Measurements from ENCODE around the gene EBF3.

Gene EBF3

GRCh38 chr10:129959544-129960480, 4.3 kb downstream of the EBF3 start:
- peak overlapping the region; percentile 36 to 73 for H3K4me3 ChIP-seq (replicated peaks in 1 of 2; ENCODE audit: low read depth in 2 of 2, low read length in 2 of 2)
- TF ChIP-seq CTCF (IDR thresholded peaks at IDR 0.05; ENCODE audit: low read depth, low read length) = no peak
- DNase-seq (ENCODE audit: low read depth in 2 of 2) = peak; percentile 64 to 72

GRCh38 chr10:129958629-129959543, 5.2 kb downstream of the EBF3 start:
- TF ChIP-seq CTCF (IDR thresholded peaks at IDR 0.05; ENCODE audit: low read depth, low read length) = no peak
- peak; percentile 32 to 42 for DNase-seq (ENCODE audit: low read depth in 2 of 2)
- peak overlapping the region; percentile 21 to 73 for H3K4me3 ChIP-seq (replicated peaks in 1 of 2; ENCODE audit: low read depth in 2 of 2, low read length in 2 of 2)

GRCh38 chr10:129958148-129958628, 5.9 kb downstream of the EBF3 start:
- peak overlapping the region; percentile 17 to 73 for H3K4me3 ChIP-seq (replicated peaks in 1 of 2; ENCODE audit: low read depth in 2 of 2, low read length in 2 of 2)
- peak; percentile 74 to 86 for DNase-seq (ENCODE audit: low read depth in 2 of 2)
- peak; percentile 64 for TF ChIP-seq CTCF (IDR thresholded peaks at IDR 0.05; ENCODE audit: low read depth, low read length)

- peak overlapping the region in 1 of 2 donors; percentile 14 for H3K4me3 ChIP-seq (replicated peaks in 1 of 2; ENCODE audit: low read depth in 2 of 2, low read length in 2 of 2)
- DNase-seq (ENCODE audit: low read depth in 2 of 2) = peak; percentile 22 to 61
Measured at GRCh38 chr10:129956876-129957673, 7.0 kb downstream of the EBF3 start.

GRCh38 chr10:129956286-129956670, 7.8 kb downstream of the EBF3 start:
- no peak for TF ChIP-seq CTCF (IDR thresholded peaks at IDR 0.05; ENCODE audit: low read depth, low read length)
- H3K4me3 ChIP-seq (replicated peaks in 1 of 2; ENCODE audit: low read depth in 2 of 2, low read length in 2 of 2) = peak overlapping the region in 1 of 2 donors; percentile 16
- peak in 1 of 2 donors; percentile 20 for DNase-seq (ENCODE audit: low read depth in 2 of 2)

More at GRCh38 chr10:129956876-129957673, 7.0 kb downstream of the EBF3 start:
- no peak for TF ChIP-seq CTCF (IDR thresholded peaks at IDR 0.05; ENCODE audit: low read depth, low read length)

Measured in cardiac fibroblast (primary cell).